Choroid plexus epithelial cell (primary cell): Measurements from ENCODE around the gene SPATA13.
"Not testable (repeated sequence)": the region's sequence is repeated elsewhere in the genome, so short reads cannot be mapped to it uniquely, and the experiment has no call there.

Source experiments
- DNase-seq: peaks from one replicate; pipeline ENCODE4 v3.0.0-alpha.2; 2010; ENCODE audit warnings: low read depth
- H3K4me3 ChIP-seq: 2 replicates; pipeline ENCODE4 v1.5.1; 2011; ENCODE audit warnings: low read depth, mild to moderate bottlenecking, control low read depth, low read length, moderate library complexity
- TF ChIP-seq, protein P1 (sequence below): conservative IDR thresholded peaks from 2 replicates; pipeline ENCODE4 v1.5.1; 2011; ENCODE audit warnings: low read depth, mild to moderate bottlenecking, control low read depth, inconsistent platforms, low read length, moderate library complexity

The SPATA13 gene

DNA sequence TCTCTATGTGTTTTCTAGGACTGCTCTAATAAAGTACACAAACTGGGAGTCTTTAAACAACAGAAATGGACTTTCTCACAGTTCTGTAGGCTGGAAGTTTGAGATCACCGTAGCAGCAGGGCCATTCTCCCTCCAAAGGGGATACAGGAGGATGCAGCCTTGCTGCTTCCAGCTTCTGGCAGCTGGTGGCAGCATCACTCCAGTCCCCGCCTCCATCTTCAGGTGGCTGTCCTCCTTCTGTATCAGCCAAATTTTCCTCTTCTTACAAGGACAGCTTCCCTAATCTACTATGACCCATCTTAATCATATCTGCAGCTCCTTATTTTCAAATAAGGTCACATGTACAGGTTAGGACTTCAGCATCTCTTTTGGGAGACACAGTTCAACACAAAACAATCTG lies 161.9 kb downstream of the SPATA13 start:
- TF ChIP-seq, protein P1, sequence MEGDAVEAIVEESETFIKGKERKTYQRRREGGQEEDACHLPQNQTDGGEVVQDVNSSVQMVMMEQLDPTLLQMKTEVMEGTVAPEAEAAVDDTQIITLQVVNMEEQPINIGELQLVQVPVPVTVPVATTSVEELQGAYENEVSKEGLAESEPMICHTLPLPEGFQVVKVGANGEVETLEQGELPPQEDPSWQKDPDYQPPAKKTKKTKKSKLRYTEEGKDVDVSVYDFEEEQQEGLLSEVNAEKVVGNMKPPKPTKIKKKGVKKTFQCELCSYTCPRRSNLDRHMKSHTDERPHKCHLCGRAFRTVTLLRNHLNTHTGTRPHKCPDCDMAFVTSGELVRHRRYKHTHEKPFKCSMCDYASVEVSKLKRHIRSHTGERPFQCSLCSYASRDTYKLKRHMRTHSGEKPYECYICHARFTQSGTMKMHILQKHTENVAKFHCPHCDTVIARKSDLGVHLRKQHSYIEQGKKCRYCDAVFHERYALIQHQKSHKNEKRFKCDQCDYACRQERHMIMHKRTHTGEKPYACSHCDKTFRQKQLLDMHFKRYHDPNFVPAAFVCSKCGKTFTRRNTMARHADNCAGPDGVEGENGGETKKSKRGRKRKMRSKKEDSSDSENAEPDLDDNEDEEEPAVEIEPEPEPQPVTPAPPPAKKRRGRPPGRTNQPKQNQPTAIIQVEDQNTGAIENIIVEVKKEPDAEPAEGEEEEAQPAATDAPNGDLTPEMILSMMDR, result peak; percentile 47
- not testable (repeated sequence) for H3K4me3 ChIP-seq, DNase-seq

DNA sequence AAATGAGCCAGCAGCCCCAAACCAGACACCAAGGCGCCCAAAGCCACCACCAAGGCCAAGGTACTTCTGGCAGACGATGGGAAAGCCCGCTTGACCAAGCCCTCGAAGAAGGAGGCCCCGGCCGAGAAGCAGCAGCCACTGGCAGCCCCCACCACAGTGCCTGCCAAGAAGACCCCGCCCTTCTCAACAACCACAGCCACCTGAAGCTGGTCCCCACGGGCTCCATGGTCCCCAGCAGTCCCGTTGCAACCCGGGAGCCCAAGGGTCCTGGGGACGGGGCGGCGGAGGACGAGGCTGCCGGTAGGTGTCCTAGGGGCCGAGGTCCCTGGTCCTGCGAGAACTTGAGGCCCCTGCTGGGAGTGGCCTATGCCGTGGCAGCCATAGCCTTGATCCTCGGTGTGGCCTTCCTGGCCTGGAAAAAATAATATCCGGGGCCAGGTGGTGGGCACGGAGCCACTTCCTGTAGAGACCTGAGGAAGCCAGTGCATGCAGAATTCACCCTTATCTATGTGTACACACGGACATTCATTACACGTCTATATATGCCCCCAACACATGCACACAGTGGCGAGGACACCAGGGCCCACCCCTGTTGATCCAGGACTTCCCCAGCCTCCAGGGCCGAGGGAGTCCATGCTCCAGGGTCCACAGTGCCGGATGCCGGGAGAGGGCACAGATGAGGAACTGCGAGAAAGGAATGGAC lies 162.7 kb downstream of the SPATA13 start:
- TF ChIP-seq, protein P1, result no peak
- DNase-seq, result no peak
- no peak overlapping the region for H3K4me3 ChIP-seq

DNA sequence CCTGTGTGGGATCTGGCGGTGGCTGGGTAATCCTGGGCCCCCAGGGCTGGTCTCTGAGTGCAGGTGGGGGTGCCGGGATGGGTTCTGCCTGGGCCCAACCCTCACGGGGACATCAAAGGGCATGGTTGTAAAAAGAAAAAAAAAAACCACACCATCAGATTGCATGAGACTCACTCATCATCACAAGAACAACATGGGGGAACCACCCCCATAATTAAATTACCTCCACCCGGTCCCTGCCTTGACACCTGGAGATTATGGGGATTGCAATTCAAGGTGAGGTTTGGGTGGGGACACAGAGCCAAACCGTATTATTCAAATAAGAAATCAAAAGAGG lies 163.2 kb downstream of the SPATA13 start:
- DNase-seq, result no peak
- H3K4me3 ChIP-seq, result no peak overlapping the region
- TF ChIP-seq, protein P1, result no peak

DNA sequence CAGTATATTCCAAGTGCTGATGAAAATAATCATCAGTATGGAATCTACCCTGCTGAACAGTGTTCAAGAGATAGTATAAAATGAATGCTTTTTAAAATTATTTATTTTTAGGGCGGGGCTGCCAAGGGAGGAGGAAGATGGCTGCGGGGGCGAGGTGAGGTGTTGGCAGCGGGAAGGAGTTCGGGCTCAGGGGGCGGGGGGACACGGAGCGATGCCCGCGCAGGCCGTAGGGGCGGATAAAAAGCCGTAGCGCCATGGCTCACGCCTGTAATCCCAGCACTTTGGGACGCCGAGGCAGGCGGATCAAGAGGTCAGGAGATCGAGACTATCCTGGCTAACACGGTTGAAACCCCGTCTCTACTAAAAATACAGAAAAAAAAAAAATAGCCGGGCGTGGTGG lies 167.1 kb downstream of the SPATA13 start:
- DNase-seq, H3K4me3 ChIP-seq: not testable (repeated sequence)

DNA sequence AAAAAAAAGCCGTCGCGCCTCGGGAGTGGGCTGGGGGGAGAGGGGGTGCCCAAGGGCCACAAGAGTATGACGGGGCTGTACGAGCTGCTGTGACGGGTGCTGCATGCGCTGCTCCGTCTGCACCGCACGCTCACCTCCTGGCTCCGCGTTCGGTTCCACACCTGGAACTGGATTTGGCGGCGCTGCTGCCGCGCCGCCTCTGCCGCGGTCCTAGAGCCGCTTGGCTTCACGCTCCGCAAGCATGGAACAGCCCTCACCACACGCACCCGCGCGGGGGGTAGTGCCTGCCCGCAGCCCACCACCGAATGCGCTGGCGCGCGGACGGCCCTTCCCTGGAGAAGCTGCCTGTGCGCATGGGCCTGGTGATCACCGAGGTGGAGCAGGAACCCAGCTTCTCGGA lies 167.6 kb downstream of the SPATA13 start:
- TF ChIP-seq, protein P1, result no peak
- peak overlapping the region; percentile 46 for H3K4me3 ChIP-seq
- no peak for DNase-seq

DNA sequence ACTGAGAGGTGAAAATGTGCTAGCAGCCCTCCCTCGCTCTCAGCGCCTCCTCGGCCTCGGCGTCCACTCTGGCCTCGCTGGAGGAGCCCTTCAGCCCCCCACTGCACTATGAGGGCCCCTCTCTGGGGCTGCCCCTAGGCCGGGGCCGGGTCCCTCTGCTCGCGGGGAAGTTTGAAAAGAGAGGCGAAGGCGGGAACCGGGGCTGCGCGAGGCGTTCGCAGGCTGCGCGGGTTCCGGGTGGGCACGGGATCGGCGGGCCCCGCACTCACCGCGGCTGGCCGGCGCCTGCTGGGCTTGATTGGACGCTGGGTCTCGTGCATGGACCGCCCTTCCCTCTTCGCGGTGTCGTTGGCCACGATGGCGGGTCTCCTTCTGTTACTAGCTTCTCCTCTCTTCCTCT lies 178.2 kb downstream of the SPATA13 start:
- DNase-seq, result no peak
- TF ChIP-seq, protein P1, result no peak
- no peak overlapping the region for H3K4me3 ChIP-seq

DNA sequence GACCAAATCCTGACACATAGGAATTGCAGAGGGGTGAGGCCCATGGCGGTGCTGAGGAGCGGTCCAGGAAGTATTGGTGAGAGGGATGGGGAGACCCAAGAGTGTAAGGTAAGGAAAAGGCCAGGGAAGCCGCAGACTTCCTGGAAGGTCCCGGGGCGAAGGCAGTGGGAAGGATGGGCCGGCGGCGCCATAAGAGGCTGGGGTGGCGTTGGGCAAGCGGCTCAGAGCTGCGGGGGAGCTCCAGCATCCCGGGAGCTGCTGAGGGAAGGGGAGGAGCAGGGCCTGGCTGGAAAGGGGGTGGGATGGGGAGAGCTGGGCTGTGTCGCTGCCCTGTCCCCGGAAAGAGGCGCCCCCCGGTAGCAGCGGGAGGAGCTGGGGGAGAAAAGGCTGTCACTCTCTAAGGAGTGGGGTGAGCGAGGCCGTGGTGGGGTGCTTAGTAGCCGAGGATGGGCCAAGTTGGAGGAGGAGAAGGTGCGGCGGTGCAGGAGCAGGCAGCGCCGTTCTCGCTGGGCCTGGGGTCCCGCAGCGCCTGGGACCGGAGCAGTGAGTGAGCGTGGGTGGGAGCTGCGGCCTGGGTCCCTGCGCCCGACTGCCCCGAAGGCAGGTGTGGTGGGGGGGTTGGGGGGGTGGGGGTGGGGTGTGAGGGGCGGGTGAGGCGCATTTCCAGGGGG lies 179.6 kb downstream of the SPATA13 start:
- no peak overlapping the region for H3K4me3 ChIP-seq
- TF ChIP-seq, protein P1, result no peak
- DNase-seq, result no peak
